Stimulated activated CD8-positive, alpha-beta memory T cell treated with anti-CD3 and anti-CD28 coated beads, Interleukin-12 subunit alpha, Interleukin-12 subunit beta, amount 100 ng/mL, for 24 hours (primary cell): ENCODE data around the gene PRMT7.

Experiments
- DNase-seq: peaks from one replicate; pipeline ENCODE4 v3.0.0-alpha.2; 2020; ENCODE audit errors: extremely low read depth

Gene PRMT7

GRCh38 chr16:68376590-68376989 is 65.8 kb downstream of the PRMT7 start:
- no peak for DNase-seq

- DNase-seq = no peak
Observed at GRCh38 chr16:68377221-68377620, 66.4 kb downstream of the PRMT7 start.

- DNase-seq = no peak
Observed at GRCh38 chr16:68377667-68378393, 67.0 kb downstream of the PRMT7 start.

GRCh38 chr16:68378436-68379415 is 67.9 kb downstream of the PRMT7 start:
- no peak for DNase-seq

- DNase-seq = no peak
Observed at GRCh38 chr16:68379472-68380347, 68.9 kb downstream of the PRMT7 start.

- no peak for DNase-seq
Observed at GRCh38 chr16:68380348-68380670, 69.5 kb downstream of the PRMT7 start.

GRCh38 chr16:68380676-68381362 is 70.0 kb downstream of the PRMT7 start:
- no peak for DNase-seq

- no peak for DNase-seq
Observed at GRCh38 chr16:68381363-68381724, 70.5 kb downstream of the PRMT7 start.

- DNase-seq = no peak
Observed at GRCh38 chr16:68382296-68382718, 71.5 kb downstream of the PRMT7 start.

- no peak for DNase-seq
Observed at GRCh38 chr16:68383858-68384257, 73.0 kb downstream of the PRMT7 start.

GRCh38 chr16:68384288-68385161 is 73.7 kb downstream of the PRMT7 start:
- DNase-seq = no peak

- DNase-seq = no peak
Observed at GRCh38 chr16:68385371-68385770, 74.6 kb downstream of the PRMT7 start.

GRCh38 chr16:68386628-68387027 is 75.8 kb downstream of the PRMT7 start:
- DNase-seq = no peak

GRCh38 chr16:68387301-68387700 is 76.5 kb downstream of the PRMT7 start:
- DNase-seq = no peak

GRCh38 chr16:68388124-68388523 is 77.3 kb downstream of the PRMT7 start:
- DNase-seq = no peak

GRCh38 chr16:68389006-68389405 is 78.2 kb downstream of the PRMT7 start:
- no peak for DNase-seq

GRCh38 chr16:68389750-68390371 is 79.0 kb downstream of the PRMT7 start:
- DNase-seq = no peak

- DNase-seq = no peak
Observed at GRCh38 chr16:68393333-68393732, 82.5 kb downstream of the PRMT7 start.

GRCh38 chr16:68395167-68395786 is 84.5 kb downstream of the PRMT7 start:
- no peak for DNase-seq

- DNase-seq = no peak
Observed at GRCh38 chr16:68395815-68396214, 85.0 kb downstream of the PRMT7 start.
